GM03348 (cell line): ENCODE measurements around the gene COBLL1.
A peak's percentile ranks its signal among the peaks of the same experiment; 100 is the strongest.

ENCODE experiments used
- DNase-seq: peaks from one replicate; pipeline ENCODE4 v3.0.0; 2012; ENCODE audit warnings: low spot score

The COBLL1 gene

GRCh38 chr2:164681009-164681408 lies 160.6 kb downstream of the COBLL1 start:
- no peak for DNase-seq

DNA sequence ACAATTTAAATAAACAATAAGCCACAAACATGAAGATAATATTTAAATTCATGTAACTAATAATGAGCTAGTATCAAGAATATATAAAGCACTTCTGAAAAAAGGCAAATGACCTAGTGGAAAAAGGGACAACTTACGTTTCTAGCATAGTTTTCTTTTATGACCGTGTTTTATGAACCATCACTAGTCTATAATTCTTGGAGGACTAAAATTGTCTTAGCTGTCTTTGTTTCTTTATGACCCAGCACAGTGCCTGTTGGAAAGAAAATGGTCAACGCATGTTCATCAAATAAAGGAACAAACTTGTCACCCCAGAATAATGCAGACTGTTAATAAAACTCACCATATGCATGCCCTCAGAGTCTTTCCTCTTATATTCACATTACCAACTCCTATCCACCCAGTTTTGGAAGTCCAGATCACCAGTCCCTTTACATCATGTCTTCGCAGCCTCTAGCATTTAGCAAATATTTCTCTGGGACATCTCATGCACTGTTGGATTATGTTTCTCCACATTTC lies 162.9 kb downstream of the COBLL1 start:
- DNase-seq: no peak

DNA sequence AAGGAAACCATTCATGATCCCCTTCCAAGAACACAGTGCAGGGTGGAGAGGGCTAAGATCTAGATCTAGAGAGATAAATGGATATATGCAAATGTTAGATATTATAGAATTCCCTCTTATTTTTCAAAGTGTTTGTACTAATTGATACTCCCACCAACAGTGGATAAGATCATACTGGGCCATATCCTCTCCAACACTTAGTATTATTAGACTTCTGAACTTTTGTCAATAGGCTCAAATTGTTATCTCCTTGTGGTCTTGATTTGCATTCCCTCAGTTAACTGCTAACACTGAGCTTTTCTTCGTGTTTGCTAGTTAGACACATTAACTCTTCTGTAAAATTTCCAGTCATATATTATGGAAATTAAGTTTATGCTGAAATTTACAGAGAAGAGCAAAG lies 163.9 kb downstream of the COBLL1 start:
- no peak for DNase-seq

- no peak for DNase-seq
Measured at GRCh38 chr2:164677271-164677670, 164.4 kb downstream of the COBLL1 start.

- no peak for DNase-seq
Measured at GRCh38 chr2:164675687-164676086, 165.9 kb downstream of the COBLL1 start.

- no peak for DNase-seq
Measured at GRCh38 chr2:164675027-164675426, 166.6 kb downstream of the COBLL1 start.

- DNase-seq: peak; percentile 26
Measured at GRCh38 chr2:164671664-164672396, 169.8 kb downstream of the COBLL1 start.

DNA sequence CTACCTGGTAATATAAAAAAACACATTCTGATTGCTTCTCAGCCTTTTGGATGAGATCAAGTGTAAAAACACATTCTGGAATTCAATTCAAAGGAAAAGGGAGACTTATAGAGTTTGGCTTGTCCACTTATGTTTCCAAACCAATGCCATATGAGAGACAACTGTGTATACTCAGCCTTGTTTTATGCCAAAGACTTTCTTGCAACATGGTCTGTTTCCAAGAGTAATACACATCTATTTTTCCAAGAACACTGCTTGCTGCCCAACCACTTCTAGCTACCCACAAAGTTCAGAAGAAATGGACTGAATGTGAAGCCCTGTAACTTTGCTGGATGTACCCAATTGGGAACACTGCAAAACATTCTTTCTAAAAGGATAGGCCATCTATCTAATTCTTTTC lies 172.3 kb downstream of the COBLL1 start:
- no peak for DNase-seq

- no peak for DNase-seq
Measured at GRCh38 chr2:164667566-164667965, 174.1 kb downstream of the COBLL1 start.

DNA sequence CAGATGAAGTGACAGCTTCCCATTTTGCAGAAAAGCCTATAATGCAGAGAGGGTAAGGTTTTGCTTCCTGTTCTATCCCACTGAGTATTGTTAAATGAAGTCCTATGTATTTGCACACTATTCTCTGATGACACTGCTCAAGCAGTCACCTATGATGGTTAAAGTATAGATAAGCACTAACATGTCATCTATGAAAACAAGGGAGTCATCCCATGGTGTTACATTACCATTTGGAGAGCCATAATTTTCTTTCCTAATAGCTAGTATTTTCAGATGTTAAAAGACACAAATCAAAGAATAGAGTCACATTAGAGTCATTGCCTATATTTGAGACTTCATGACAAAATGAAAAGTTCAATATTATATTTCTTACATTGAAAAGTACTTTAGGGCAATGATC lies 177.6 kb downstream of the COBLL1 start:
- DNase-seq: no peak

GRCh38 chr2:164662868-164663631 lies 178.6 kb downstream of the COBLL1 start:
- no peak for DNase-seq

DNA sequence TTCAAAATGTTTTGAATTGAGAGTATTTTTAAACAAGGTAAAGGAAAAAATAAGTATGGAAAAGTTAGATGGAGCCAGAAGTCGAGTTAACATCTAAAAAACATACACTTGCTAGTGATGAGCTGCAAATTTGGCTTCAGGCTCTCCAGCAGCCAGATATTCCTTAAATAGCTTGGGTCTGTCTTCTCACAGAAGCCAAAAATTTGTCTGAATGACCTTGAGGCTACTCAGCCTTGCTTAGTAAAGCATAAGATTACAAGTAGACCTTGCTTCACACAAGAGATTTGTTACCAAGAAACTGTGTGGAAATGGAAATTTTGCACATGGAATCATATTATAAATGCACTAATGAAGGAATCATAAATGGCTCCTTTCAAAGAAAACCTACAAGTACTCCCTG lies 179.6 kb downstream of the COBLL1 start:
- DNase-seq: no peak

DNA sequence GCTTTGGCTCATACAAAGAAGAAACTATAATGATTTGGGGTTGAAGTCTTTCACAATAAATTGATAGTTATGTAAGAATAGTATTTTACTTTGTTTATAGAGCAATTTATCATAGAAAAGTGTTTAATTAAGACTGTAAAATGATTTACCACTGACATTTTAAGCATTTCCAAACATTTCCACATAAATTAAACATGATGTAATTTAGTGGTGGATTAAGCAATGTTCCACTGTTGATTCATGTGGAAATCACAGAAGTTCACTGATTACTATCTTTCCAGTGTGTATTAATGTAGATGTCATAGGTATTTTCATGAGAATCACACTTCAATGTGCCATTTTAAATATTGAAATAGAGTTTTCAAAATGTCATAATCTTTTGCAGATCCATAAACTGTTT lies 180.3 kb downstream of the COBLL1 start:
- no peak for DNase-seq

GRCh38 chr2:164657129-164657528 lies 184.5 kb downstream of the COBLL1 start:
- peak; percentile 74 for DNase-seq

DNA sequence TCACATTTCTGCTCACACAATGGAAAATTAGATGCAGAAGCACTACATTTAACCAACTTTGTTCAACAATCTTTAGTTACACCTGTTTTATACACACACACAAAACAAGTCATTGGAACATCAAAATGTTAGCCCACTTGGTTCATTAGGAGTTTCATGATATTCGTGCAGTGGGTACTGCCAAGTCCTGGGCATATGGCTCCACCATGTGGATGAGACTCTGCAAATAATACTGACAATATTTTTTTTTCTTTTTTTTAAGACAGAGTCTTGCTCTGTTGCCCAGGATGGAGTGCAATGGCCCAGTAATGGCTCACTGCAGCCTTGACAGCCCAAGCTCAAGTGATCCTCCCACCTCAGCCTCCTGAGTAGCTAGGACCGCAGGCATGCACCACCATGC lies 185.9 kb downstream of the COBLL1 start:
- no peak for DNase-seq

DNA sequence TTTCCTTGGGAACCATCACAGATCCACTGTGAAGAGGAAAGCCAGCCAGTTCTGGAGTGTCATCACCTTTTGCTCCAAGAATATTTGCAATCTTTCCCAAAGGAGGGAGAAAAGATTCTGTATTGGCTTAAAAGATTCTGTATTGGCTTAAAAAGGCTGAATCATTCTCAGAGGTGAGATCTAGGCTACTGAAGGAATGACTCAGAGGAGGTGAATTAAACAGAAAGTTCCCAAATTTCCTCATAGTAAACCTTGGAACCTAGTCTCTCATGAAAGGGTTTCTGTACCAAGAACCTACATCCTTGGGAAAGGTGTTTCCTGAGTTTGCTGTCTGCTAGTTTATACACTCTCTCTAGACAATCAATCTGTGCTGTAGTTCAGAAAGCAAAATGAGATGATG lies 186.3 kb downstream of the COBLL1 start:
- DNase-seq: no peak

- DNase-seq: no peak
Measured at GRCh38 chr2:164651361-164651760, 190.3 kb downstream of the COBLL1 start.

DNA sequence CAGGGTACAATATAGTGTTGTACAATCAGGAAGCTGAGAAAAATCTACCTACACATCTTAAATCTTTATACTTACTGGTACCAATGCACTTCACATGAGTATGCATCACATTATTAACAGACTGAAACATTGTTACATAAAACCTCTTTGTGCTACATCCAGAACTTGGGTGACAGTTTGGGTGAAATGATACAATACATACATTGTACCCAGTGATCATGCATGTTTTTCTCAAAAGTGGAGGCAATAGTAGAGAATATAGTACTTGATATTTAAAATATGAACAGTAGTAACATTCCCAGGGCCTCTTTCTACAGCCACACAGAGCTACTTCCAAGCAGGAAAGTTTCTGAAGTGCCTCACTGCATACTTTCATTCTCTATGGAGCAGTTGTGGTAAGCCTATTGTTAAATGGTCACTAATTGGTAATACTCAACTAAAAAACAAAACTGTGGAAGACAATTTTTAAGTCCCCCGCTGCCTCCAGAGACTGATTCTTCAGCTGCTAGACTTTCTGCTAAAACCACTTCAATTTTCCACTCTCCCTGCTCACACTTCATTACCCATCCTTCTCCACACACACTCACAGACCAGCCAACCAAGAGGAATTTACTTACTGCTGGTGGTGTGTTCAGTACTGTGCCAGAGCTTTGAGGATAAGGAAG lies 197.5 kb downstream of the COBLL1 start:
- no peak for DNase-seq

- DNase-seq: no peak
Measured at GRCh38 chr2:164642946-164643555, 198.6 kb downstream of the COBLL1 start.

- DNase-seq: no peak
Measured at GRCh38 chr2:164642268-164642667, 199.4 kb downstream of the COBLL1 start.
